Heart left ventricle (tissue), 16 donors: ENCODE data around the gene AICDA. TPM values are rescaled to one million over a fixed set of nuclear protein-coding genes. Genes with fewer than 3 reads are reported as not detected.
"Not testable (repeated sequence)": the region's sequence is repeated elsewhere in the genome, so short reads cannot be mapped to it uniquely, and the experiment has no call there.

ENCODE experiments used
- ATAC-seq, 4 donors: fragments of 200-7000 bp; cut with Tn5 transposase; one replicate each; pipeline ENCODE4 v1.9.1; 2020 to 2022; ENCODE audit warnings: moderate library complexity in 4 of 4, mild to moderate bottlenecking in 3 of 4, moderate number of reproducible peaks in 1 of 4
- DNase-seq, 5 donors: peaks; one replicate each; pipeline ENCODE4 v3.0.0-alpha.2; 2020
- H3K27ac ChIP-seq, 12 donors: fragments of 200-600 bp; sonication (generic) in 4 of 12; one replicate each; pipeline versions ENCODE4 v1.5.0 to v1.8.0; 2016 to 2022; ENCODE audit warnings: mild to moderate bottlenecking in 2 of 12
- H3K27me3 ChIP-seq, 9 donors: fragments of 200-600 bp; sonication (generic) in 2 of 9; one replicate each; pipeline versions ENCODE4 v1.5.1 to v1.8.0; 2016 to 2022; ENCODE audit warnings: mild to moderate bottlenecking in 3 of 9
- H3K36me3 ChIP-seq, 9 donors: fragments of 200-600 bp; sonication (generic) in 2 of 9; one replicate each; pipeline versions ENCODE4 v1.5.0 to v1.8.0; 2018 to 2022; ENCODE audit warnings: mild to moderate bottlenecking in 2 of 9
- H3K4me1 ChIP-seq, 12 donors: fragments of 200-600 bp; sonication (generic) in 4 of 12; one replicate each; pipeline versions ENCODE4 v1.5.0 to v1.8.0; 2016 to 2022; ENCODE audit warnings: mild to moderate bottlenecking in 3 of 12
- H3K4me3 ChIP-seq, 12 donors: fragments of 200-600 bp; sonication (generic) in 4 of 12; one replicate each; pipeline versions ENCODE4 v1.5.0 to v1.8.0; 2017 to 2022; ENCODE audit warnings: mild to moderate bottlenecking in 9 of 12, moderate library complexity in 4 of 12
- H3K9me3 ChIP-seq, 12 donors: fragments of 200-600 bp; sonication (generic) in 4 of 12; one replicate each; pipeline versions ENCODE4 v1.5.0 to v1.8.0; 2016 to 2022; ENCODE audit warnings: mild to moderate bottlenecking in 1 of 12
- POLR2A ChIP-seq, 2 donors: fragments of 450-650 bp; IDR thresholded peaks; one replicate each; pipeline ENCODE4 v1.6.1; 2017; ENCODE audit warnings: antibody characterized with exemption in 2 of 2, mild to moderate bottlenecking in 2 of 2, moderate library complexity in 2 of 2
- WGBS, 4 donors: extraction: QIAGEN DNeasy Blood & Tissue Kit in 2 of 4; methylation state at CpG; one replicate each; pipeline versions ENCODE4 v1.1.5 to v1.1.7; 2013 to 2018; 5-methylcytosine and 5-hydroxymethylcytosine counted together
- intact Hi-C, 10 donors: fragments of 100-400 bp; cut with DNase I; formaldehyde crosslinking; loops; one replicate each; pipeline versions ENCODE4 v1.11.1 to v1.14.2; 2022
- polyA plus RNA-seq, 2 donors: library from polyadenylated mRNA; stranded (reverse); fragments of 200-250 nt; gene quantifications; one replicate each; pipeline ENCODE4 v1.2.3, GENCODE V29; 2013
- total RNA-seq, 9 donors: library from RNA; depleted of rRNA in 2 of 9; stranded (reverse); fragments of >200 nt in 2 of 9; fragmentation: NEBNext Ultra II Directional in 3 of 9; extraction: Animal tissue kit (Norgen Biotek cat#: 25700) in 3 of 9; gene quantifications; one replicate each; pipeline versions ENCODE4 v1.1.0 to v1.2.4, GENCODE V29; 2016 to 2023
- TF ChIP-seq, protein P1 (sequence below), 12 donors: fragments of 200-600 bp; sonication (generic) in 4 of 12; IDR thresholded peaks; one replicate each; pipeline versions ENCODE4 v1.5.0 to v1.8.0; 2018 to 2022; ENCODE audit warnings: antibody characterized with exemption in 12 of 12, mild to moderate bottlenecking in 5 of 12
- donor health status: ischemic (EF 13 %, LVEDD 7.1; RV severe dilation, severe dysfunction).
- donor health status: healthy with polysubstance abuse.
- donor health status: DM: no; HTN: yes; CAD: no.
- donor health status: DM: no; HTN: no; CAD: no.
- donor health status: ischemic (EF 25% LVEDD 6.9; RV normal size, moderate dysfunction).
- donor health status: ischemic (EF 25% LVEDD 5.7; RV mildly dilated, moderate dysfunction).
- donor health status: healthy.
- donor health status: DM: yes; HTN: yes; CAD: no.
- donor health status: ischemic (EF 35%, LVEDD 5.7; RV mildly dilated, moderate dysfunction).
- donor health status: nonischemic (EF 11% LVEDD 7.7; RV severe dilation, severe dysfunction).
- donor health status: DM: yes; HTN: yes; CAD: no.
- donor health status: PGD.
- donor health status: ischemic (EF 29% LVEDD 5.4; RV normal size, mild dysfunction).
- donor health status: nonischemic (EF 23%, LVEDD 6.1; RV moderate dilation, normal function).

AICDA gene
- total and polyA plus RNA-seq, 11 donors, result 0.08 TPM; not detected in 10

DNA sequence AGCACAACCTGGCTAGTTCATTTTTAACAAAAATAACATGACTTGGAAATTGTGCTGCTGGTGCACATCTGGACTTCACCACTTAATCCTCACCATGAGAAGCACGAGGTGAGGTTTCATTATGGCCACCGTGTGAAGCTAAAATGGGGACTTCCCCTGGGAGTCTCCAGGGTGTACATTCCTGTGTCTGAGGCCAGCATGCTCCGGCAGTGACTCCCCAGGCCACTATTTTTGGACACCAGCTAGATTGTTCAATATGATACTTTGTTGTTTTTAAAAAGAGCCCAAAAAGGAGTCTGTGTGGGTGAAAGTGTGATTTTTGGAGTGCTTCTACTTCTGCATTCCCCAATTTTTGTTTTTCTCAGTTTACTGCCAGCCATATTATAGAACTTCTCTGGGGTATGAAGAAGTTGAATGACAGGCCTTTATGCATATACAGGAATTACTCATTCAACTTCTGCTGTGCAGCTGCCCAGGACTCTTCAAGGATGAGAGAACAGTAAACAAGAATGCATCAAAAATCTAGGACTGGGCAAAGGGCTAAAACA is 16.9 kb upstream of the AICDA start:
- Histone ChIP-seq H3K27ac (no peak overlapping the region), H3K4me1 (peaks cover 0 to 7% (median 0%) of the 10 kb centered on the region in 12 donors), H3K9me3 (no peaks in the 10 kb centered on the region), H3K36me3 (no peaks in the 10 kb centered on the region), H3K4me3 (no peak overlapping the region), H3K27me3 (no peaks in the 10 kb centered on the region)
- ATAC-seq (no peak), DNase-seq (no peak)
- TF ChIP-seq, protein P1, sequence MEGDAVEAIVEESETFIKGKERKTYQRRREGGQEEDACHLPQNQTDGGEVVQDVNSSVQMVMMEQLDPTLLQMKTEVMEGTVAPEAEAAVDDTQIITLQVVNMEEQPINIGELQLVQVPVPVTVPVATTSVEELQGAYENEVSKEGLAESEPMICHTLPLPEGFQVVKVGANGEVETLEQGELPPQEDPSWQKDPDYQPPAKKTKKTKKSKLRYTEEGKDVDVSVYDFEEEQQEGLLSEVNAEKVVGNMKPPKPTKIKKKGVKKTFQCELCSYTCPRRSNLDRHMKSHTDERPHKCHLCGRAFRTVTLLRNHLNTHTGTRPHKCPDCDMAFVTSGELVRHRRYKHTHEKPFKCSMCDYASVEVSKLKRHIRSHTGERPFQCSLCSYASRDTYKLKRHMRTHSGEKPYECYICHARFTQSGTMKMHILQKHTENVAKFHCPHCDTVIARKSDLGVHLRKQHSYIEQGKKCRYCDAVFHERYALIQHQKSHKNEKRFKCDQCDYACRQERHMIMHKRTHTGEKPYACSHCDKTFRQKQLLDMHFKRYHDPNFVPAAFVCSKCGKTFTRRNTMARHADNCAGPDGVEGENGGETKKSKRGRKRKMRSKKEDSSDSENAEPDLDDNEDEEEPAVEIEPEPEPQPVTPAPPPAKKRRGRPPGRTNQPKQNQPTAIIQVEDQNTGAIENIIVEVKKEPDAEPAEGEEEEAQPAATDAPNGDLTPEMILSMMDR (IDR thresholded peaks at IDR 0.05), result no peak
- TF ChIP-seq POLR2A (IDR thresholded peaks at IDR 0.05), result no peak
- 1 to 4% (median 2%) methylated on average over 3 of the region's 3 CpGs for WGBS, 4 donors
- intact Hi-C loops, result no loop called here

DNA sequence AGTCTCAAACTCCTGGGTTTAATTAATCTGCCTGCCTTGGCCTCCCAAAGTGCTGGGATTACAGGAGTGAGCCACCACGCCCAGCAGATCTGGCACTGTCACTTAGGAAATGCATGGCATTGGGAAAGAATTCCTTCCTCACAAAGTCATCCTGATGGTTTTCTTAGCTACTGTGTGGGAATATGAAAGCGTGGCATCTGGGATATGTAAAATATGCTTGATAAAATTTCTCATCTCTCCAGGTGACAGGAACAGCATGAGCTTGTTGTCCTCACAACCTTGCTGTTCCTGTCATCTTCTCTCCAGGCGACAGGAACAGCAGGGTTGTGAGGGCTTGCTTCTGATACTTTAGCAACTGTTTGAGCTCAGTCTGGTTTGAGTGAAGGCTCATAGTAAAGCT is 16.1 kb upstream of the AICDA start:
- intact Hi-C loops, result no loop called here
- no peaks in the 10 kb centered on the region for H3K27me3 ChIP-seq
- H3K9me3 ChIP-seq, result no peaks in the 10 kb centered on the region
- no peak overlapping the region for H3K27ac ChIP-seq
- H3K4me3 ChIP-seq, result no peak overlapping the region
- no peak for TF ChIP-seq POLR2A (IDR thresholded peaks at IDR 0.05)
- TF ChIP-seq, protein P1 (IDR thresholded peaks at IDR 0.05), result no peak
- 81 to 94% (median 89%) methylated on average over 3 of the region's 3 CpGs for WGBS, 4 donors
- H3K36me3 ChIP-seq, result no peaks in the 10 kb centered on the region
- no peak for DNase-seq
- no peak for ATAC-seq
- peaks cover 0 to 7% (median 0%) of the 10 kb centered on the region in 12 donors for H3K4me1 ChIP-seq

DNA sequence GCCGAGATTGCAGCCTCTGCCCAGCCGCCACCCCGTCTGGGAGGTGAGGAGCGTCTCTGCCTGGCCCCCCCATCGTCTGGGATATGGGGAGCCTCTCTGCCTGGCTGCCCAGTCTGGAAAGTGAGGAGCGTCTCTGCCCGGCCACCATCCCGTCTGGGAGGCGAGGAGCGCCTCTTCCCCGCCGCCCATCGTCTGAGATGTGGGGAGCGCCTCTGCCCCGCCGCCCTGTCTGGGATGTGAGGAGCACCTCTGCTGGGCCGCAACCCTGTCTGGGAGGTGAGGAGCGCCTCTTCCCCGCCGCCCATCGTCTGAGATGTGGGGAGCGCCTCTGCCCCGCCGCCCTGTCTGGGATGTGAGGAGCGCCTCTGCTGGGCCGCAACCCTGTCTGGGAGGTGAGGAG is 12.1 kb upstream of the AICDA start:
- H3K36me3 ChIP-seq, ATAC-seq, H3K27me3 ChIP-seq, intact Hi-C loops, DNase-seq, H3K4me3 ChIP-seq, H3K27ac ChIP-seq, H3K4me1 ChIP-seq: not testable (repeated sequence)
- 96 to 100% (median 97%) methylated on average over 3 to 24 of the region's 26 CpGs for WGBS, 4 donors
- H3K9me3 ChIP-seq, result peaks cover 0 to 11% (median 0%) of the 10 kb centered on the region in 12 donors

DNA sequence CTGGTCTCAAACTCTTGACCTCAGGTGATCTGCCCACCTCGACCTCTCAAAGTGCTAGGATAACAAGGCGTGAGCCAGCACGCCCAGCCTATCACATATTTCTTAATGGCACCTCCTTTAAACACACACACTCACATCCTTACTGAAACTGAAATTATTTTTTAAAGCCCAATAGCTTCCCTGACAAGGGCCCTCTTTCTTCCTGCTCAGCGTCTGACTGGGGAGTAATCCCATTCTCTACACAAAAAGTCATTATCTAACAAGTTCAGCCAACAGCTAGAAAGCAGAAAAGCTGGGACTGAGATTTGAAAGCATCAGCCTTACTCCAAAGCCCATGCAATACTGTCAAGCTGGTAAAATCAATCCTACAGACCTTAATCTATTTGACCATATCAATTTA is 10.0 kb upstream of the AICDA start:
- WGBS, 4 donors, result 72 to 78% (median 74%) methylated on average over 4 of the region's 4 CpGs
- H3K9me3 ChIP-seq, result peaks cover 0 to 11% (median 0%) of the 10 kb centered on the region in 12 donors
- H3K27ac ChIP-seq, result no peak overlapping the region
- H3K4me3 ChIP-seq, result no peak overlapping the region
- H3K4me1 ChIP-seq, result peaks cover 0 to 8% (median 0%) of the 10 kb centered on the region in 12 donors
- H3K36me3 ChIP-seq, result no peaks in the 10 kb centered on the region
- intact Hi-C loops, result no loop called here
- H3K27me3 ChIP-seq, result no peaks in the 10 kb centered on the region
- DNase-seq, result no peak
- ATAC-seq, result no peak
- TF ChIP-seq POLR2A (IDR thresholded peaks at IDR 0.05), result no peak
- TF ChIP-seq, protein P1 (IDR thresholded peaks at IDR 0.05), result no peak

DNA sequence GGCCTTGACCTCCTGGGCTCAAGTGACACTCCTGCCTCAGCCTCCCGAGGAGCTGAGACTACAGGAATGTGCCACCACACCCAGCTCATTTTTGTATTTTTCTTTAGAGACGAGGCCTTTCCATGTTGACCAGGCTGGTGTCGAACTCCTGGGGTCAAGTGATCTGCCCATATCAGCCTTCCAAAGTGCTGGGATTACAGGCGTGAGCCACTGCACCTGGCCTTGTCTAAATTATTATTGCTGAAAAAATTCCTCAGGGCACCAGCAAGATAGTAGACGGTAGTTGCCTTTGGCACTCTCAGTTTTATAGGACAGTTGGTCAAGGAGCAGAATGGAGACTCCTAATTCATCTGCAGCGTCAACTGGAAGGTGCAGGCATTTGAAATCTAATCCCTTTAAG is 2.5 kb upstream of the AICDA start:
- Histone ChIP-seq H3K27me3 (no peaks in the 10 kb centered on the region), H3K36me3 (no peaks in the 10 kb centered on the region), H3K4me3 (no peak overlapping the region), H3K4me1 (peaks cover 0 to 8% (median 0%) of the 10 kb centered on the region in 12 donors), H3K9me3 (no peaks in the 10 kb centered on the region), H3K27ac (no peak overlapping the region)
- no peak for DNase-seq
- 78 to 81% (median 79%) methylated on average over 6 of the region's 6 CpGs for WGBS, 4 donors
- ATAC-seq, result no peak
- intact Hi-C loops, result no loop called here
- TF ChIP-seq POLR2A (IDR thresholded peaks at IDR 0.05), result no peak
- TF ChIP-seq, protein P1 (IDR thresholded peaks at IDR 0.05), result no peak

DNA sequence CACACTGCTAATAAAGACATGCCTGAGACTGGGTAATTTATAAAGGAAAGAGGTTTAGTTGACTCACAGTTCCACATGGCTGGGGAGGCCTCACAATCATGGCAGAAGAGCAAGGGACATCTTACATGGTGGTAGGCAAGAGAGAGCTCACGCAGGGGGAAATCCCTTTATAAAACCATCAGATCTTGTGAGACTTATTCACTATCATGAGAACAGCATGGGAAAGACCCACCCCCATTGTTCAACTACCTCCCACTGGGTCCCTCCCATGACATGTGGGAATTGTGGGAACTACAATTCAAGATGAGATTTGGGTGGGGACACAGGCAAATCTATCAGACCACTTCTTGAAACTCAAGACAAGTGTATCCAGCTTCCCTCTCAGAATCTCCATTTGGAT is 1.2 kb upstream of the AICDA start:
- H3K4me3 ChIP-seq, DNase-seq, H3K9me3 ChIP-seq, H3K27ac ChIP-seq, H3K27me3 ChIP-seq, ATAC-seq, H3K36me3 ChIP-seq: not testable (repeated sequence)
- intact Hi-C loops, result loop anchor here in 1 of 10 donors (5.0 kb wide), 1 partner anchor 67 kb away; no protein-coding TSS in a partner anchor
- 92 to 100% (median 93%) methylated on average over 1 of the region's 1 CpG for whole genome bisulfite sequencing, 4 donors
- H3K4me1 ChIP-seq, result peaks cover 0 to 13% (median 0%) of the 10 kb centered on the region in 12 donors
